Measurements from ENCODE around the gene LRRC27.

Gene LRRC27

GRCh38 chr10:132363921-132364593 lies 32.1 kb downstream of the LRRC27 start:
- no peaks in the 10 kb centered on the region for H3K9me2 ChIP-seq (replicated peaks; ENCODE audit: insufficient read depth, low read length)
- H3K4me3 ChIP-seq (ENCODE audit: insufficient read depth, low read length, poor library complexity, severe bottlenecking) = no peak overlapping the region

GRCh38 chr10:132364594-132364970 lies 32.6 kb downstream of the LRRC27 start:
- Histone ChIP-seq H3K27ac (ENCODE audit: low read depth, low read length) (no peak overlapping the region), H3K9ac (ENCODE audit: low read length) (no peak overlapping the region), H3F3A (ENCODE audit: insufficient read depth) (no peaks in the 10 kb centered on the region), H2AFZ (ENCODE audit: low read depth, low read length, severe bottlenecking) (no peak overlapping the region), H3K79me2 (ENCODE audit: insufficient read depth, low read length) (no peaks in the 10 kb centered on the region), H3K9me2 (replicated peaks; ENCODE audit: insufficient read depth, low read length) (no peaks in the 10 kb centered on the region), H3K27me3 (ENCODE audit: low read length) (no peaks in the 10 kb centered on the region), H3K4me2 (ENCODE audit: low read depth, low read length, poor library complexity, severe bottlenecking) (no peak overlapping the region), H3K9me3 (ENCODE audit: insufficient read depth, low read length) (no peaks in the 10 kb centered on the region), H3K36me3 (ENCODE audit: low read length) (no peaks in the 10 kb centered on the region), H3K4me3 (ENCODE audit: insufficient read depth, low read length, poor library complexity, severe bottlenecking) (no peak overlapping the region), H4K20me1 (ENCODE audit: low read depth, low read length) (no peaks in the 10 kb centered on the region; the same call in 1 of the 2 replicates)
- TF ChIP-seq EZH2phosphoT487 (conservative IDR thresholded peaks at IDR 0.05; ENCODE audit: low read length) (no peak), CTCF (IDR thresholded peaks at IDR 0.05; ENCODE audit: insufficient read depth, low read length, poor library complexity, severe bottlenecking) (no peak)

More at GRCh38 chr10:132363921-132364593, 32.1 kb downstream of the LRRC27 start:
- no peak overlapping the region for H3K9ac ChIP-seq (ENCODE audit: low read length)
- H3K79me2 ChIP-seq (ENCODE audit: insufficient read depth, low read length) = no peaks in the 10 kb centered on the region
- H3K27me3 ChIP-seq (ENCODE audit: low read length) = no peaks in the 10 kb centered on the region
- H3K27ac ChIP-seq (ENCODE audit: low read depth, low read length) = no peak overlapping the region
- H4K20me1 ChIP-seq (ENCODE audit: low read depth, low read length) = no peaks in the 10 kb centered on the region; the same call in 1 of the 2 replicates
- TF ChIP-seq CTCF (IDR thresholded peaks at IDR 0.05; ENCODE audit: insufficient read depth, low read length, poor library complexity, severe bottlenecking) = no peak
- no peak for TF ChIP-seq EZH2phosphoT487 (conservative IDR thresholded peaks at IDR 0.05; ENCODE audit: low read length)
- H3K9me3 ChIP-seq (ENCODE audit: insufficient read depth, low read length) = no peaks in the 10 kb centered on the region
- no peaks in the 10 kb centered on the region for H3F3A ChIP-seq (ENCODE audit: insufficient read depth)
- no peaks in the 10 kb centered on the region for H3K36me3 ChIP-seq (ENCODE audit: low read length)
- no peak overlapping the region for H3K4me2 ChIP-seq (ENCODE audit: low read depth, low read length, poor library complexity, severe bottlenecking)
- H2AFZ ChIP-seq (ENCODE audit: low read depth, low read length, severe bottlenecking) = no peak overlapping the region

- Histone ChIP-seq H3K79me2 (ENCODE audit: insufficient read depth, low read length) (no peaks in the 10 kb centered on the region), H2AFZ (ENCODE audit: low read depth, low read length, severe bottlenecking) (no peak overlapping the region), H3K27me3 (ENCODE audit: low read length) (no peaks in the 10 kb centered on the region), H3K9ac (ENCODE audit: low read length) (no peak overlapping the region), H3K9me2 (replicated peaks; ENCODE audit: insufficient read depth, low read length) (no peaks in the 10 kb centered on the region), H4K20me1 (ENCODE audit: low read depth, low read length) (no peaks in the 10 kb centered on the region; the same call in 1 of the 2 replicates), H3F3A (ENCODE audit: insufficient read depth) (no peaks in the 10 kb centered on the region), H3K4me3 (ENCODE audit: insufficient read depth, low read length, poor library complexity, severe bottlenecking) (no peak overlapping the region), H3K4me2 (ENCODE audit: low read depth, low read length, poor library complexity, severe bottlenecking) (no peak overlapping the region), H3K27ac (ENCODE audit: low read depth, low read length) (no peak overlapping the region), H3K36me3 (ENCODE audit: low read length) (no peaks in the 10 kb centered on the region), H3K9me3 (ENCODE audit: insufficient read depth, low read length) (no peaks in the 10 kb centered on the region)
- no peak for TF ChIP-seq CTCF (IDR thresholded peaks at IDR 0.05; ENCODE audit: insufficient read depth, low read length, poor library complexity, severe bottlenecking)
- no peak for TF ChIP-seq EZH2phosphoT487 (conservative IDR thresholded peaks at IDR 0.05; ENCODE audit: low read length)
Observed at GRCh38 chr10:132365102-132365501, 33.1 kb downstream of the LRRC27 start.

Data from SU-DHL-6 (cell line).